Measurements from ENCODE around the gene HLCS. TPM values are rescaled to one million over a fixed set of nuclear protein-coding genes. Genes with fewer than 3 reads are reported as not detected.

HLCS gene
- total RNA-seq, 1 donor from 2014 or later, result 14.8 TPM

GRCh38 chr21:36934864-36935420 lies 31.5 kb downstream of the HLCS start:
- no peak for DNase-seq (ENCODE audit: extremely low spot score, unreplicated experiment)

GRCh38 chr21:36932161-36932816 lies 34.2 kb downstream of the HLCS start:
- H3K4me3 Mint-ChIP-seq, result no peak overlapping the region
- no peak for DNase-seq (ENCODE audit: extremely low spot score, unreplicated experiment)
- no peak for TF ChIP-seq CTCF (conservative IDR thresholded peaks at IDR 0.05)
- H3K27me3 Mint-ChIP-seq, result no peaks in the 10 kb centered on the region
- H3K36me3 Mint-ChIP-seq, result peaks cover 13% of the 10 kb centered on the region
- H3K4me1 Mint-ChIP-seq (ENCODE audit: unreplicated experiment), result peaks cover 13% of the 10 kb centered on the region
- no peak overlapping the region for H3K27ac Mint-ChIP-seq
- H3K9me3 Mint-ChIP-seq, result no peaks in the 10 kb centered on the region

More at GRCh38 chr21:36934864-36935420, 31.5 kb downstream of the HLCS start:
- Mint-ChIP-seq H3K36me3 (peaks cover 19% of the 10 kb centered on the region), H3K27ac (no peak overlapping the region), H3K4me1 (ENCODE audit: unreplicated experiment) (peaks cover 14% of the 10 kb centered on the region), H3K27me3 (no peaks in the 10 kb centered on the region), H3K9me3 (peaks cover 4% of the 10 kb centered on the region), H3K4me3 (no peak overlapping the region)
- TF ChIP-seq CTCF (conservative IDR thresholded peaks at IDR 0.05), result no peak

GRCh38 chr21:36929622-36930021 lies 36.8 kb downstream of the HLCS start:
- DNase-seq (ENCODE audit: extremely low spot score, unreplicated experiment), result no peak
- peak; percentile 32 for TF ChIP-seq CTCF (conservative IDR thresholded peaks at IDR 0.05)
- Mint-ChIP-seq H3K36me3 (no peaks in the 10 kb centered on the region), H3K4me3 (no peak overlapping the region), H3K4me1 (ENCODE audit: unreplicated experiment) (peaks cover 7% of the 10 kb centered on the region), H3K27ac (no peak overlapping the region), H3K27me3 (no peaks in the 10 kb centered on the region), H3K9me3 (no peaks in the 10 kb centered on the region)

GRCh38 chr21:36928960-36929359 lies 37.5 kb downstream of the HLCS start:
- Mint-ChIP-seq H3K4me1 (ENCODE audit: unreplicated experiment) (peaks cover 4% of the 10 kb centered on the region), H3K9me3 (no peaks in the 10 kb centered on the region), H3K27ac (no peak overlapping the region), H3K4me3 (no peak overlapping the region), H3K36me3 (no peaks in the 10 kb centered on the region), H3K27me3 (no peaks in the 10 kb centered on the region)
- no peak for DNase-seq (ENCODE audit: extremely low spot score, unreplicated experiment)
- no peak for TF ChIP-seq CTCF (conservative IDR thresholded peaks at IDR 0.05)

GRCh38 chr21:36927719-36928117 lies 38.8 kb downstream of the HLCS start:
- Mint-ChIP-seq H3K9me3 (no peaks in the 10 kb centered on the region), H3K36me3 (no peaks in the 10 kb centered on the region), H3K4me1 (ENCODE audit: unreplicated experiment) (peaks cover 11% of the 10 kb centered on the region), H3K27me3 (no peaks in the 10 kb centered on the region), H3K27ac (no peak overlapping the region), H3K4me3 (no peak overlapping the region)
- DNase-seq (ENCODE audit: extremely low spot score, unreplicated experiment), result peak; percentile 81
- TF ChIP-seq CTCF (conservative IDR thresholded peaks at IDR 0.05), result peak; percentile 96

Measured in type B pancreatic cell (in vitro differentiated cells).